ENCODE results near the gene VAMP3.

The VAMP3 gene

GRCh38 chr1:7729761-7730160 lies 41.3 kb upstream of the VAMP3 start:
- no peak overlapping the region for H3K27ac ChIP-seq (ENCODE audit: extremely low read depth, low read depth, low read length)
- H3K9me3 ChIP-seq (ENCODE audit: control insufficient read depth, insufficient read depth, low read depth, low read length): no peaks in the 10 kb centered on the region
- TF ChIP-seq ZNF157 (tag by site-specific recombination; IDR thresholded peaks at IDR 0.05) (no peak), ZNF155 (tag by site-specific recombination; IDR thresholded peaks at IDR 0.05) (no peak), ZNF112 (tag by site-specific recombination; IDR thresholded peaks at IDR 0.05) (no peak), SETDB1 (IDR thresholded peaks at IDR 0.05; ENCODE audit: insufficient read length, low read length) (peak; percentile 57)
- CTCF ChIA-PET: interaction anchor here (3.0 kb wide), 1 partner anchor 60 kb away, joined by 7 read pairs; no protein-coding TSS in a partner anchor
- peaks cover 0 to 7% of the 10 kb centered on the region in 2 experiments; a peak in 1 of 3 replicates for H3K36me3 ChIP-seq (ENCODE audit: control insufficient read depth in 2 of 2, insufficient read depth in 1 of 2, low read length in 2 of 2)
- H3K4me3 ChIP-seq (ENCODE audit: low read depth, low read length): no peak overlapping the region
- no peaks in the 10 kb centered on the region for H3K4me1 ChIP-seq (ENCODE audit: control insufficient read depth, insufficient read depth, low read length)
- POLR2A ChIA-PET: no interaction called here

GRCh38 chr1:7732331-7732730 lies 38.8 kb upstream of the VAMP3 start:
- Histone ChIP-seq H3K4me3 (ENCODE audit: low read depth, low read length) (no peak overlapping the region), H3K27ac (ENCODE audit: extremely low read depth, low read depth, low read length) (no peak overlapping the region), H3K36me3 (ENCODE audit: control insufficient read depth in 2 of 2, insufficient read depth in 1 of 2, low read length in 2 of 2) (peaks cover 0 to 24% of the 10 kb centered on the region in 2 experiments; a peak in 2 of 3 replicates), H3K9me3 (ENCODE audit: control insufficient read depth, insufficient read depth, low read depth, low read length) (no peaks in the 10 kb centered on the region), H3K4me1 (ENCODE audit: control insufficient read depth, insufficient read depth, low read length) (no peaks in the 10 kb centered on the region)
- CTCF ChIA-PET: interaction anchor here (0.5 to 3.0 kb wide), 2 partner anchors 63 to 692 kb away, joined by 3 to 7 read pairs; no protein-coding TSS in a partner anchor
- POLR2A ChIA-PET: no interaction called here
- no peak for TF ChIP-seq CTCF (tag by site-specific recombination; IDR thresholded peaks at IDR 0.05)
- no peak for TF ChIP-seq ZNF16 (tag by site-specific recombination; IDR thresholded peaks at IDR 0.05; ENCODE audit: low read depth)
- TF ChIP-seq ZNF843 (tag by site-specific recombination; IDR thresholded peaks at IDR 0.05): no peak
- no peak for TF ChIP-seq ZNF362 (tag by site-specific recombination; IDR thresholded peaks at IDR 0.05)
- no peak for TF ChIP-seq ZNF24 (tag by site-specific recombination; IDR thresholded peaks at IDR 0.05)
- TF ChIP-seq ZNF624 (tag by site-specific recombination; IDR thresholded peaks at IDR 0.05): no peak
- no peak for TF ChIP-seq ZBTB48 (tag by site-specific recombination; IDR thresholded peaks at IDR 0.05)
- TF ChIP-seq MEIS1 (CRISPR knock-in tag; IDR thresholded peaks at IDR 0.05; ENCODE audit: borderline replicate concordance): no peak
- TF ChIP-seq ZNF529 (tag by site-specific recombination; IDR thresholded peaks at IDR 0.05; ENCODE audit: insufficient replicate concordance): no peak
- TF ChIP-seq ZNF639 (tag by site-specific recombination; IDR thresholded peaks at IDR 0.05): no peak
- TF ChIP-seq ZNF423 (tag by site-specific recombination; IDR thresholded peaks at IDR 0.05): no peak
- TF ChIP-seq ZNF707 (tag by site-specific recombination; IDR thresholded peaks at IDR 0.05): no peak
- no peak for TF ChIP-seq PRDM2 (tag by site-specific recombination; IDR thresholded peaks at IDR 0.05; ENCODE audit: borderline replicate concordance)
- TF ChIP-seq ZNF335 (tag by site-specific recombination; conservative IDR thresholded peaks at IDR 0.05): no peak
- TF ChIP-seq TRIM28 (IDR thresholded peaks at IDR 0.05; ENCODE audit: borderline replicate concordance, low read length): no peak
- no peak for TF ChIP-seq ZNF280D (tag by site-specific recombination; IDR thresholded peaks at IDR 0.05)
- no peak for TF ChIP-seq ZBTB7A (tag by site-specific recombination; IDR thresholded peaks at IDR 0.05; ENCODE audit: low read depth)
- TF ChIP-seq ZNF416 (tag by site-specific recombination; IDR thresholded peaks at IDR 0.05): no peak

Data from HEK293 (cell line).